Stimulated activated CD8-positive, alpha-beta memory T cell treated with anti-CD3 and anti-CD28 coated beads, Interleukin-15, amount 100 ng/mL, for 4 hours (primary cell): Measurements from ENCODE around the gene PAM.

Experiments
- DNase-seq, 2 donors: peaks; one replicate each; pipeline ENCODE4 v3.0.0-alpha.2; 2020; ENCODE audit warnings: low read depth in 2 of 2

Gene PAM

DNA sequence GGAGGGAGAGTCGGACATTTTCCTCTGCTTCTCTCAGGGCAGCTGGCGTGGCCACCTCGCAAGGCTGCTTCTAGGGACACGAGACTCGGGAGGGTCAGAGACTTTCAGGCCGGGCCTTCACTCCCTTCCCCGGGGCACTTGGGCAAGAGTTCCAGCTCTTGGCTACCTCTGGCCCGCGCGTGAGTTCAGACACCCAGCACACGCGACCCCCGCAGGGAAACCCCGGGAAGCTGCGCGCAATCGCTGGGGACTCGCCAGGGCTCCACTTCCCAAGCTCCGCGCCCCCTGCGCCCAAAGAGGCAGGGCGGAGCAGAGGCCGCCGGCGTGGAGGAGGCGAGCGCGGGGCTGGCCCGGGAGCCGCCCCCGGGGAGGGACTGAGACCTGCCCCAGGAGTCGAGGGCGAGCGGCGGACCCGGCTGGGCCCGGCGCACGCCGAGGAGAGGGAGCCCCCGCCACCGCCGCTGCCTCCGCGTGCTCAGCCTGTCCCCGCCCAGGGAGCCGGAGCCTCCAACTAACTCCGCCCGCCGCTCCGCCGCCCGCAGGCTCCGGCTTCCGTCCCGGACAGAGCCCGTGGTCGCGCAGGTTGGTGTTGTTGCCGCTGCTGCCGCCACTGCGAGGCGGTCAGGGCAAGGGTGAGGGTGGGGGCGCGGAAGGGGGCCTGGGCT lies at the start of gene PAM:
Gene PAM (plus strand): TSS at position 539 of the 665 bp plus-strand sequence. CDS start 110,891 bp downstream, outside the sequence.
- peak; percentile 39 to 61 for DNase-seq

GRCh38 chr5:102711525-102712385 lies 43.4 kb upstream of the PAM start:
- no peak for DNase-seq

DNA sequence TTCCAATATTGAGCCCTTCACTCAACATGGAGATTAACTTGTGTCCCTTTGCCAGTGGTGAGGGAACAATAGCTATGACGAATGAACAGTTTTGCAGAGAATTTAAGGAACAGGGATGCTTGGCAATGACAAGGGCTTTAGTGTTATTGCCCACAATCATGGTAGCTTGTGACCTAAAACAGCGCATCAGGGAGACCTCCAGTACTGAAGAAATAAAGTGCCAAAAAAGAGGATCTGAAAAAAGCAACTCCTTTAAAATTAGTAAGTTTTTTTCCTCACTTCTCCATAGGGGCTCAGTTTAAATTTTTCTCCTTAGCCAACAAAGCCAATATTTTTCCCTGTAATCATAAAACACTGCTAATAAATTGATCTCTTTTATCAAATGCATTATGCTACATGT lies 41.8 kb upstream of the PAM start:
- no peak for DNase-seq

- no peak for DNase-seq
Measured at GRCh38 chr5:102713682-102714231, 41.3 kb upstream of the PAM start.

- no peak for DNase-seq
Measured at GRCh38 chr5:102715082-102715807, 39.9 kb upstream of the PAM start.

GRCh38 chr5:102716017-102716416 lies 39.1 kb upstream of the PAM start:
- DNase-seq, result no peak

DNA sequence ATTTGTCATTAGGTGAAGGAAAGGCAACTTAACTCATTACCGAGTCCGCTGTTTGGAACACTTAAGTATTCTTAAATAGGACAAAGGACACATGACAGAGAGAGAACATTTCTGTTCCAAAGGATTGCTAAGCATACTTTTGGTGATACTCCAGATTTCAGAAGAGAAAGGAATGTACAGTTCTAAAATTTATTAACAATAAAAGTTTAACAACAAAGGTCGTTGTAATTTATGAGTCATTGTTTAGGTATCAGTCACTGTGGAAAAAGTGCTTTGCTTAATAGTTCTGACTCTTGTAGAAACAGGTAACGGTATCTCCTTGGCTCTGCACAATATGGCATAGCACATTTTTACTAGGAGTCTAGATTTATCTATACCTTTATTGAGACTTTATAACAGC lies 36.3 kb upstream of the PAM start:
- no peak for DNase-seq

DNA sequence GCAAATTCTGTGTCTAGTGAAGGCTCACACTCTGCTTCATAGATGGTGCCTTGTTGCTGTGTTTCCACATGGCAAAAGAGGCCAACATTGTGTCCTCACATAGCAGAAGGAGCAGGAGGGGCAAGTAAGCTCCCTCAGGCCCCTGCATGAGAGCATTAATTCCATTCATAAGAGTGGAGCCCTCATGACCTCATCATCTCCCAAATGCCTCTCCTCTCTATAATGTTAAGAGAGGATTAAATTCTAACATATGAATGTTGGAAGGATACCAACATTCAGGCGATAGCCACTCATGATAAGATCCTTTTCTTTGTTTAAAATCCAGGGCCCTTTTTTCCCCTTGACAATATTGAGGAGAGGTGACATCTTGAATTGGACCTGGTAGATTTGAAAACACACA lies 35.2 kb upstream of the PAM start:
- DNase-seq, result no peak

DNA sequence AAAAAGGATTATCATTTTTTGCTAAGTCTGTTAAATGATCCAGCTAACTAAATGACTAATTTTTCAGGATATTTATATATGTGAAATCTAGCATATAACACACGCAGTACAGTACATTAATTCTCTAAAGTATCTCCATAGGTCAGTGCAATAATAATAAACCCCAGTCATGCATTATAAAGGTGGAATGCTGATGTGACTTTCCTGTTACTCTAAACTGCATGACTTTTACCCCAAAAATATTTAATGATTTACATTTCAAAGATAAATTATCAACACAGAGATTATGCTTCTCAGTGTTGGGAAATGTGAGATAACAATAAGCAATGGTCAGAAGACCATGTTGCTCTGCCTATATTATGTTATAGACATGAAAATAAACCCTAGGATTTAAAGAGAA lies 34.1 kb upstream of the PAM start:
- DNase-seq, result no peak

DNA sequence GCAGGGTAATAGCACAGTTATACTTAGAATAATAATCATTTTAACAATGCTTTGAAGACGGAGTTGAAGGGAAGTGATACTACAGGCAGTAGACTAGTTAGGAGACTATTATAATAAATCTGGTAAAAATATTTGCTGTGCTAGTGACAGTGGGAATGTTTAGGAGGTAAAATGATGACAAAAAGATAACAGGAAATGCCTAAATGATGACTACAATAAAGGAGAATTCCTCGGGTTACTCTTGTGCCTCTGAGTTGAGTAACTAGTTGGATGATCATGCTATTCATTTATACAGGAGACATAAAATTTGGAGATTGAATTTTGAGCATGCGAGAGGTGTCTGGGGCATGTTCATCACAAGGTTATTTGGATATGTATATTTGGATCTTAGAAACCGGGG lies 32.2 kb upstream of the PAM start:
- DNase-seq, result no peak

GRCh38 chr5:102731693-102732092 lies 23.4 kb upstream of the PAM start:
- DNase-seq, result no peak

DNA sequence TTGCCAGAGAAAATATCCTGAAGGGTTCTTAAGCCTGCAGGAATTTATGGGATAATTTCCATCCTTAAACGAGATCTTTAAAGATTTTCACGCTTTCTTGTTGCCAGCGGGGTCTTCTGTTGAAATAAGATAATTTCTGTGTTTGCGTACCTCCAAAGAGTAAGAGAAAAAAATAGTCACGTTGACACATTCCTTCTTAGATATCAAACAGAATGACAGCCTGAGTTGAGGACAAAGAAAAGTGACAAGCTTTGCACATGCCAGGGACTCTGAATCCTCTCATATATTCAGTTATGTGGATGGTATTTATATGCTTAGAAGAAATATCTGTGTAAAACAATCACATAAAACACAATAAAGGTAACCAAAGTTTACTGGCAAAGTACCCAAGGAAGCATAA lies 21.6 kb upstream of the PAM start:
- DNase-seq, result no peak

DNA sequence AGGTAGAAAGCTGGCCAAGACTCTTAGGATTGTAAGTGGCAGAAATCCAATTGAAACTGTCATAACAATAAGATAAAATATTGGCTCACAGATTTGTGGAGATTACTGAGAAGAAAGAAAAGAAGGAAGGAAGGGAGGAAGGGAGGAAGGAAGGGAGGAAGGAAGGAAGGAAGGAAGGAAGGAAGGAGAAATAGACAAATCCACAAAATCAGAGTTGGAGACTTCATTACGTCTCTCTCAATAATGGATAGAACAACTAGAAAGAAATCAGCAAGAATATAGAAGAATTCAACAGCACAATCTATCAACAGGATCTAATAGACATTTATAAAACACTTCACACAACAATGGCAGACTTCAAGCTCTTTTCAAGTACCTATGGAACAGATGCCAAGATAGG lies 17.9 kb upstream of the PAM start:
- no peak for DNase-seq

DNA sequence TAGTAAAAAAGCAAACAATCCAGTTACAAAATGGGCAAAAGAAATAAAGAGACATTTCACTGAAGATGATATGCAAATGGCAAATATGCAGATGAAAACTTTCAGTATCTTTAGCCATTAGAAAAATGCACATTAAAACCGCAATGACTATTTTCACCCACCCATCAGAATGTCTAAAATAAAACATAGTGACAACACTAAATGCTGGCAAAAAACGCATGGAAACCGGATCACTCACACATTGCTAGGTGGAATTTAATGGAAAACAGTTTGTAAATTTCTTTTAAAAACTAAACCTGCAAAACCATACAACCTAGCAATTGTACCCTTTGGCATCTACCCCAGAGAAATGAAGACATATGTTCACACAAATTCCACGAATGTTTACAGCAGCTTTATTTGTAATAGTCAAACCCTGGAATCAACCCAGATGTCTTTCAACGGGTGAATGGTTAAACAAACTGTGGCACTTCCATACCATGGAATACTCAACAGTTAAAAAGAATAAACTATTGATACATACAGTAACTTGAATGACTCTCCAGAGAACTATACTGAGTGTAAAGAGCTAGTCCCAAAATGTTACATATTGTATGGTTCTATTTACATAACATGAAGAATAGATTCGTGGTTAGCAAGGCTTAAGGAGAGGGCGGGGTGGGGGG lies 17.2 kb upstream of the PAM start:
- no peak for DNase-seq

DNA sequence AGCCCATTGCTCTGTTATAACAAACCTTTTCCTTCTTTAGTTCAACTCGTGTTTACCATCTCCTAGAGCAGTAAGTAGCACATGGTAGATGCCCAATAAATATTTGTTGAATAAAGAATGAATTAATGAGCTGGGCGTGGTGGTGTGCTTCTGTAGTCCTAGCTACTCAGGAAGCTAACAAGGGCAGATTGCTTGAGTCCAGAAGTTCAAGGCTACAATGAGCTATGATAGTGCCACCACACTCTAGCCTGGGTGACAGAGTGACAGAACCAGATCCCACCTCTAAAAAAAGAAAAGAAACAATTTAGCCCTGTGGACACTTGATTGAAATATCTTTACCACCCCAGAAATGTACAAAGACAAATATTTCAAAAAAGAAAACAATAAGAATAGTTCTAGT lies 14.6 kb upstream of the PAM start:
- no peak for DNase-seq

DNA sequence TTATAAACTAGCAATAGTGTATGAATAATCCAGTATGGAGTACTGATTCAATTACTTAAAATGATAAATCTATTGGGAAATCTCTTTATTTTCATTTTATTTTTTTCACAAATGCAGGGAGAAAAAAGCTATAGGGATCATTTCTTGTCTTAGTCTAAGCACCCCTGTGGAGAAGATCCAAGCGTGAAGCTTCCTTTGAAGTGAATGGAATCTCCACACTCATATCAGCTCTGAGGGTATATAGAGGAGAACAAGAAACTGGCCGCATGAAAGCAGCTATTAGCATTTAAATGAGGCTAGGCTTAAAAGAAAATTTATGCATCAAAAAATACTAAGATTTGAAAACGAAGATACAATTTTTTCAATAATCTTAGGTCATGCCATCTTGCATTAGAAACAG lies 12.9 kb upstream of the PAM start:
- DNase-seq, result no peak

GRCh38 chr5:102743900-102744299 lies 11.2 kb upstream of the PAM start:
- no peak for DNase-seq

- DNase-seq, result no peak
Measured at GRCh38 chr5:102747386-102748166, 7.5 kb upstream of the PAM start.

DNA sequence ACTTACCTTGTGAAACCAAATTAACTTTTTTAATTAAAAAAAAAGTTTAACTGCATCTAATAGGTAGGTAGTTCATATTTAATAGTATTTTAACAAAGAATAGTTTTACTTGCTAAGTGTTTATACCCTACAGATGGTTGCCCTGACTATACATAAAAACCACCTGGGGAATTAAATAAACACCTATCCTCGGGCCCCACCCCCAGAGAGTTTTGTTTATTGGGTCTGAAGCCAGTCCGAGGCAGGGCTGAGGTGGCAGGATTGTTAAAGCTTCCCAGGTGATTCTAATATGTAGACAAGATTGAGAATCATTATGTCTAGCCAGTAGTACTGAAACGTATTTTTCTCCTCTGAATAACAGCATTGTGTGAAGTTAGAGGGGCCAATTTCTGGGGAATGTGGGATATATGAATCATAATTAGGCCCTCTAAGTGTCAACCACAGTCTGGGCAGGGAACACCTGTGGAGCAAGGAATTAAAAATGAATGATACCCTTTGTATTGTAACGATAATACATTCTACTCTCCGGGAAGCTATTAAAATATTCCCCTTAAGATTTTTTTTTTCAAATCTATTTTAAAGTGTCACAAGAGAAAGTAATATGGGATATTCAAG lies 5.6 kb upstream of the PAM start:
- no peak for DNase-seq

DNA sequence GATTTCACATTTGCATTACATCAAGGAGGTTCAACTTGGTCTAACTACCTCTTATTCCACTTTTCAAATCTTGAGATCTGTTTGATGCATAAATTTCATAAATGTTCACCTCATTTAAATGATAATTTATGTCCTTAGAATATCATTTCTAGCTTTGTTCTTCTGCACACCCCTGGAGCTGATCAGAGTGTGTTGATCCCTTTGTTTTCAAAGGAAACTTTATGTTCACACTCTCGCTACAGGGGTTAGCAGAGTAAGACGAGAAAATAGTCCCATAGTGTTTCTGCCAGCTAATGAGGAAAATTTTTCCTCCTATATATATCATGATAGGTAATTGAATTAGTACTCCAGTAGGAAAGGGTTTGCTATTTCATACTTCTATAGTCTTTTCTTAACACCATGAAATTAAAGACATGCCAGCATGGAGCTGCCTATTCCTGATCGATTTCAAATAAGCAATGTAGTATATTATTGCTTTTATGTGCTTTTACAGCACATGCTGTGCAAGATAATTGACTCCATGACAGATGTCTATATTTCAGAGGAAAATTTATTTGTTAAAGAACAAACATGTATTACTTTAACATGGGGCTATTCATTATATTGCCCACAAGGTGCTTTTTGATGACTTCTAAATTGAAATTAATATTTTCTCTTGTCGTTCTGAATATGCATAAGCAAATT lies 4.8 kb upstream of the PAM start:
- DNase-seq, result no peak
